Measurements from ENCODE around the gene RXRG. TPM values are rescaled to one million over a fixed set of nuclear protein-coding genes. Genes with fewer than 3 reads are reported as not detected.

RXRG gene
- total RNA-seq, 1 experiment from 2014 or later = not detected

GRCh38 chr1:165468726-165469249 lies 23.9 kb upstream of the RXRG start:
- no peak overlapping the region for H3K4me3 ChIP-seq (replicated peaks in 1 of 2; ENCODE audit: low read depth in 1 of 2, low read length in 2 of 2)
- intact Hi-C loops (cut with micrococcal nuclease) = no loop called here
- ATAC-seq (no peak), DNase-seq (ENCODE audit: low read depth, low spot score) (no peak)
- no peak for TF ChIP-seq ZFX (IDR thresholded peaks at IDR 0.05)
- TF ChIP-seq TCF7L2 (IDR thresholded peaks at IDR 0.05; ENCODE audit: borderline replicate concordance, extremely low read depth, insufficient read depth, insufficient read length) = no peak
- no peak for TF ChIP-seq CTCF (IDR thresholded peaks at IDR 0.05 in 2 of 3, conservative IDR thresholded peaks at IDR 0.05 in 1 of 3; ENCODE audit: borderline replicate concordance in 1 of 3, insufficient read depth in 1 of 3, low read depth in 2 of 3, low read length in 2 of 3)
- TF ChIP-seq REST (IDR thresholded peaks at IDR 0.05; ENCODE audit: low read depth) = no peak
- TF ChIP-seq SRF (IDR thresholded peaks at IDR 0.05; ENCODE audit: low read depth) = no peak
- TF ChIP-seq CEBPB (IDR thresholded peaks at IDR 0.05; ENCODE audit: low read depth) = no peak
- no peaks in the 10 kb centered on the region for H3K36me3 ChIP-seq (ENCODE audit: control insufficient read depth in 1 of 2, insufficient read depth in 2 of 2, low read length in 2 of 2)
- ChIA-PET POLR2A (no interaction called here), CTCF (no interaction called here), RAD21 (ENCODE audit: low non-redundant PET in 1 of 2, low total read pairs in 2 of 2, uncharacterized antibody in 2 of 2, unreplicated experiment in 2 of 2) (no interaction called here)
- no peak overlapping the region for H2AFZ ChIP-seq (ENCODE audit: low read depth, low read length, poor library complexity, severe bottlenecking)
- H3K79me2 ChIP-seq (ENCODE audit: insufficient read depth, low read length) = no peaks in the 10 kb centered on the region
- H3K27me3 ChIP-seq (ENCODE audit: insufficient read depth, low read length) = peaks cover 72% of the 10 kb centered on the region
- H3K9me2 ChIP-seq (ENCODE audit: insufficient read depth) = no peaks in the 10 kb centered on the region
- BruUV-seq (replicated peaks) = no TSS peak
- H3K9ac ChIP-seq (ENCODE audit: low read length) = no peak overlapping the region
- H3K4me1 ChIP-seq (ENCODE audit: control insufficient read depth in 1 of 2, insufficient read depth in 2 of 2, low read length in 2 of 2) = no peaks in the 10 kb centered on the region
- H3K9me3 ChIP-seq (ENCODE audit: control insufficient read depth in 1 of 2, insufficient read depth in 1 of 2, low read depth in 1 of 2, low read length in 2 of 2) = no peaks in the 10 kb centered on the region
- no peak overlapping the region for H3K27ac ChIP-seq (ENCODE audit: low read depth, low read length)
- no peak overlapping the region for H3K4me2 ChIP-seq (ENCODE audit: low read length)
- H4K20me1 ChIP-seq (ENCODE audit: insufficient read depth) = no peaks in the 10 kb centered on the region

All from HCT116 (cell line).